ENCODE data around the gene MAGOHB.
A peak's percentile ranks its signal among the peaks of the same experiment; 100 is the strongest.
"Not testable (repeated sequence)": the region's sequence is repeated elsewhere in the genome, so short reads cannot be mapped to it uniquely, and the experiment has no call there.

The MAGOHB gene

DNA sequence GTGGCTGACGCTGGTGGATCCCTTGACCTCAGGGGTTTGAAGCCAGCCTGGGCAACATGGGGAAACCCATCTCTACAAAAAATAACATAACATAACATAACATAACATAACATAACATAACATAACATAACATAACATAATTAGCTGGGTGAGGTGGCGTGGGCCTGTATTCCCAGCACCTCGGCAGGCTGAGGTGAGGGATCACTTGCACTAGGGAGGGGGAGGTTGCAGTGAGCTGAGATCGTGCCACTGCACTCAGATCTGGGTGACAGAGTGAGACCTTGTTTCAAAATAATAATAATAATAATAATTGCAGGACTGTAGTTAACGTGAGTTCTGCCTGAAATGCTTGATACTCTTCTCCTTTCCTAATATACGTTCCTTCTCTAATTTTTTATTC, 1.3 kb downstream of the MAGOHB start:
- no peak for DNase-seq (ENCODE audit: low spot score)

GRCh38 chr12:10611258-10611657, 2.2 kb downstream of the MAGOHB start:
- not testable (repeated sequence) for DNase-seq (ENCODE audit: low spot score)

DNA sequence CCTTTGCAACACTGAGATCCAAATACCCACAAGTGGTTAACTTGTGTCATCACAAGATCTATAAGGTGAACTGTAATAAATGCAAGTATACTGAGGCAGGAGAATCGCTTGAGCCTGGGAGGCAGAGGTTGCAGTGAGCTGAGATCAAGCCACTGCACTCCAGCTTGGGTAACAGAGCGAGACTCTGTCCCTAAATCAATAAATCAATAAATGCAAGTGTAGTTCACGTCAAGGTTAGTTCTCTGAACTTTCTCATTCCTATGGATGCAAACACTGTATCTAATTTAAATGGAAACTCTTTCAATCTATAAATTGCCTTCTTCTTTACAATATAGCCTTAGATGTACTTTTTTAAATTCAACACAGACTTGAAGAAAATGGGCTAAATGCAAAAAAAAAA, 3.2 kb downstream of the MAGOHB start:
- no peak for DNase-seq (ENCODE audit: low spot score)

DNA sequence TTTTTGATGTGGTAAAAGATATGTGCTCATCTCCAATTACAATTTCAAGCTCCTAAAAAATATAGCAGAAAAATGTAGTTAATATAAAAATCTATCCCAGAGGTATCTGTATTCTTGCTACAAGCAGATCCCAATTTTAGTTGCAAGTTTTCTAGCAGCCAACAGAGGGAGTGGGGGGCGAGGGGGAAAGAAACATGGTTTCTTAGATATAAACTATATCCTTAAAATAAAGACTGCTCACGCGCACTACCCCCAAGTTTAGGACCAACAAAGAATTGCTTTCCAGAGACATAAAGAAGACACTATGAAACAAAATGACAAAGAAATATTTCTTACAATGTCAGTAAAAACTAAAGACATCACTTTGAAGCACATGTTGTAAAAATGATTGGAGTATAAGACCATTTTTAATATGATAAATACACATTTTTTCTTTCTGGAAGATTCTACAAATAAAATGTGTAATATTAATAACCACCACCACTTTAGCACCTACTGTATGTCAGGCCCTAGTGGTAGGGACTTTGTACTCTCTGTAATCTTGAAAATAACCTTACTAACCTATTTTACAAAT, 5.4 kb downstream of the MAGOHB start:
- DNase-seq (ENCODE audit: low spot score): peak; percentile 14

DNA sequence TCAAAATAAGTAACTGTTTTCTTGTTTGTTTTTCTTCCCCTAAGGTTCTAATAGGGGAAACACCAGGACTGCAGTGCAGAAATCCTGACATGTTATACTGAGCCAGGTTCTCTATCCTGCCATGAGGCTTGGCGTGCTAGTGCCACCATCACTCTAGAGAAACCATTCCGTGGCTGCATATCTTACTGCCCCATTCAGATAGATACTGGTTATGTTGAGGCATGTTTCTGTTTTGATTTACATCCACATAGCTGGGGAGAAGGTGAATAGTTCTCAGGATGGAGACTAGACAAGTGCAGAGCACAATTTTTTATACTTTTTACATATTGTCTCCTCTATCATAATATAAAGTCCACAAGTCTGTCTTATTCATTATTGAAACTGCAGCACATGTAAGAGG, 11.5 kb downstream of the MAGOHB start:
- DNase-seq (ENCODE audit: low spot score): no peak

DNA sequence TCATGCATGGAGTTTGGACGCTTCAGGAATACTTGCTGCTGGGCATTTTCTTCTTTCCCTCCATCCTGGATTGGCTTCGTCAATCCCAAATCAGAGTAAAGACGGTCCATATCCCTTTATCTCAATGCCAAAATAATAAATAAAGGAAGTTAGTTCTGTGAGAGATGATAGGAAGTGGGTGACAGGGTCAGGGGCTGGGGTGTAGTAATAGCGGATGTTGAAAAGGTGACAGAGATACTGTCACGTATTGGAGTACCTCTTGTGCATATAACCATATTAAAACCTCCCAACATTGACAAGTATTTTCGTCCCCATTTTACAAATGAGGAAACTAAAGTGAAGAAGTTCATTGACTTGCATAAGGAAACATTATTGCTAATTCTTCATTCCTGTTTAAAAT, 12.4 kb downstream of the MAGOHB start:
- DNase-seq (ENCODE audit: low spot score): no peak

DNA sequence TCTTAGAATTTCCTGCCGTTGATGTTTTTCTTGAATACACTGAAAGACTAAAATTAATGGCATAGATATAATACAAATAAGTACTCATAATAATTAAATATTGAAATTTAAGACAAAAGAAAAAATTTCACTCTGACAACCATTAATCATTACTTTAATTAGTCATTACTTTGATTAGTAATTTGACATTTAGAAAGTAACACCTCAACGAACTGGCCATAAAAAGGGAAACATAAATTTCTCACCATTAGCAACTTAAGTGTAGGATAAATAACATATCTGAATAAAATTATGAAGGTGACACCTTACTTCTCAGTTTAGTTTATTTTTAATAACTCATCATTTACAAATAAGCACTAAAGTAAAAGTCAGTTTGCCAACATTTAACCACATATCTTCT, 17.5 kb downstream of the MAGOHB start:
- DNase-seq (ENCODE audit: low spot score): no peak

- DNase-seq (ENCODE audit: low spot score): no peak
These were observed 22.4 kb downstream of the MAGOHB start for GRCh38 chr12:10590966-10591365.

- no peak for DNase-seq (ENCODE audit: low spot score)
These were observed 29.0 kb downstream of the MAGOHB start for GRCh38 chr12:10584415-10584814.

DNA sequence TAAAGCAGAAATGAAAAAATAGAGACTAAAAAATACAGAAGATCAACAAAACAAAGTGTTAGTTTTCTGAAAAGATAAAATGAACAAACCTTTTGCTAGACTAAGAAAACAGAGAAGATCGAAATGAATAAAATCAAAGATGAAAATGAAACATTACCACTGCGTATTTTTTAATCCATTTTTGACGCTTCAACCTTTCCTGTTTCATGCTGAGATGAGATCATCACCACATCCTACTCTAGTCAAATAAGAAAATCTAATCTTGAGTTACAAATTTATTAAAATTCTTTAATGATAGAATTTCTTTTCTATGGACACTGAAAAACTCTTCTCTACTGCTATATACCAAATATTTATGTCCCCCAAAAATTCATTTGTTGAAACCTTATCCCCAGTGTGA, 30.7 kb downstream of the MAGOHB start:
- DNase-seq (ENCODE audit: low spot score): no peak

DNA sequence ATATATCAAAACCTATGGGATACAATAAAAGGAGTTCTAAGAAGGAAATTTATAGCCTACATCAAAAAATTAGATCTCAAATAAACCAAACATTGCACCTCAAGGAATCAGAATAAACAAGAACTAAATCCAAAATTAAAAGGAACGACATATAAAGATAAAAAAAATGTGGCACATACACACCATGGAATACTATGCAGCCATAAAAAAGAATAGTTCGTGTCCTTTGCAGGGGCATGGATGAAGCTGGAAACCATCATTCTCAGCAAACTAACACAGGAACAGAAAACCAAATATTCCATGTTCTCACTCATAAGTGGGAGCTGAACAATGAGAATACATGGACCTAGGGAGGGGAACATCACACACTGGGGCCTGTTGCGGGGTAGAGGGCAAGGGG, 31.3 kb downstream of the MAGOHB start:
- not testable (repeated sequence) for DNase-seq (ENCODE audit: low spot score)

DNA sequence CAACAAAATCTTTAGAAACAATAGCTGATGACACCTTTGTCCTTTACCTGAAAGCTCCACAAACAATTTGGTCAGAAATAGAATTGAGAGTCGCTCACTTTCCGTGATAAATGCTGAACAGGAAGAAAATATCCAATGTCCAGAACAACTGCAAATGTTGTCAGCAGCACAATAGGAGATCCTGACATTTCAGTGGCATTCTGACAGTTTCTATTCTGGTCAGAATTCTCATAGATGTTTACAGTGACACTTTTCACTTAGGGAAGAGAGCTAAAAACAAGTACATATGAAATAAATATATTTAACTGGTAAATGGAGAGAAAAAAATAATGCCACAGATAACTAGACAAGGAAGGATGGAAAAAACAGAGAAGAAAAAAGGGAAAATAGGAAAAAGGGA, 39.1 kb downstream of the MAGOHB start:
- no peak for DNase-seq (ENCODE audit: low spot score)

DNA sequence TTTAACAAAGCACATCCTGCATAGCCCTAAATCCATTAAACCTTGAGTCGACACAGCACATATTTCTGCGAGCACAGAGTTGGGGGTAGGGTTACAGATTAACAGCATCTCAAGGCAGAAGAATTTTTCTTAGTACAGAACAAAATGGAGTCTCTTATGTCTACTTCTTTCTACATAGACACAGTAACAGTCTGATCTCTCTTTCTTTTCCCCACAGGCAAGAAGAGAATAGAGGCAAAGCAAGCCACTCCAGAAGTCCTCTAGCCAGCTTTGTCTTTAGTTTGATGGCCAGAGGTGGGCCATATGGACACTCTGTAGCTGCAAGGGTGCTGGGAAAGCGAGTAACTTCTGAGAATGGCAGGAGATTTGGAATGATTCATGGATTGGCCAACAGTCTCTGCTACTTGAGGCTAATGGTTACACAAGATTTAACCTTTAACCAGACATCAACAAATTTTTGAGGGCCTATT, 41.4 kb downstream of the MAGOHB start:
- not testable (repeated sequence) for DNase-seq (ENCODE audit: low spot score)

GRCh38 chr12:10571141-10571540, 42.3 kb downstream of the MAGOHB start:
- no peak for DNase-seq (ENCODE audit: low spot score)

DNA sequence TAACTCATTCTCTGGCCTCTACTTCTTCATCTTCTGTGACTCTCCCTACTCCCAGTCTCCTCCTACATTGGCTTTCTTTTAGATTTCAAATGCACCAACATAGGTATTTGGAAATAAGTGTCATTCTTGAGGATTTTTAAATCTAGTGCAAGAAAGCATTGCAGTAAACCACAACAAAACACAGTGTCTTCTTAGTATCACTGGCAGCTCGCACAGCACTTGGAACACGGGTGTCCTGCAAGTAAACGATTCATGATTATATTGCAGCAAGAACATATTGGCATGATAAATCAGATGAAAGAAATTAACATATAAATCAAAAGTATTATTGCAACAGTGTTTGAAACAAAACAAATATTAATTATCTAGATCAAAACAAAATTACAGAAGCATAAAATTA, 45.6 kb downstream of the MAGOHB start:
- no peak for DNase-seq (ENCODE audit: low spot score)

DNA sequence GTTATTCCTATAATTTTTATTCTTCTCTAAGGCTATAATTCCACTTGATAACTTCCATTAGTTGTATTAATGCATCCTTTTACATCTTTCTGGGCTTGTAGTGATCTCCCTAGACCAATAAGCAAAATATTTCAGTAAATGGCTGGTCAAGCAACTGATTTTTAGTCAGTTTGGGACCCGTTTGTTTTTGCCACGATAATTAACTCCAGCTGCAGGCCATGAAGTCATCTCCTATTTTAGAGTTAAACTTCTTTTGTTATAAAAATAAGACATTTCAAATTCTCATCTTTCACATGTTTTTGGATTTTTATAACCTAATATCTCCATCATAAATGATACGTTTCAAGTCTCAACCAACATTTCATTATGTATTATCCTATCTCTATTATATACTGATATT, 49.4 kb downstream of the MAGOHB start:
- no peak for DNase-seq (ENCODE audit: low spot score)

DNA sequence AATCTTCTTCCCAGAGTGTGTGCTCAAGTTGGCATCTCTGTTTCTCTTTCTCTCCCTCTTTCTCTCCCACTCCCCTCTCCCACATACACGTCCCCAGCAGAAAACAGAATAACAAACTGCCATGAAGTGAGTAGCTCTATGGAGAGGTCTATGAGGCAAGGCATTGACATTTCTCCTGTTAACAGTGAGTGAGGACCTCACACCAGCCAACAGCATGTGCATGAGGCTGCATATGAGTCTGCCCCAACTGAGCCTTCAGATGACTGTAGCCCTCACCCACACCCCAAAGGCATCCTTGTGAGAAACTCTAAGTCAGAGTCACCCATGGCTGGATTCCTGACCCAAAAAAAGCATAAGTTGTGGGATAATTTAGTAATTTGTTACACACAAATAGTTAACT, 50.4 kb downstream of the MAGOHB start:
- no peak for DNase-seq (ENCODE audit: low spot score)

- peak; percentile 83 for DNase-seq (ENCODE audit: low spot score)
These were observed 51.0 kb downstream of the MAGOHB start for GRCh38 chr12:10562306-10562933.

GRCh38 chr12:10559244-10559643, 54.2 kb downstream of the MAGOHB start:
- DNase-seq (ENCODE audit: low spot score): peak; percentile 71

- peak; percentile 40 for DNase-seq (ENCODE audit: low spot score)
These were observed 54.6 kb downstream of the MAGOHB start for GRCh38 chr12:10558789-10559188.

GRCh38 chr12:10558301-10558700, 55.1 kb downstream of the MAGOHB start:
- DNase-seq (ENCODE audit: low spot score): peak; percentile 39

DNA sequence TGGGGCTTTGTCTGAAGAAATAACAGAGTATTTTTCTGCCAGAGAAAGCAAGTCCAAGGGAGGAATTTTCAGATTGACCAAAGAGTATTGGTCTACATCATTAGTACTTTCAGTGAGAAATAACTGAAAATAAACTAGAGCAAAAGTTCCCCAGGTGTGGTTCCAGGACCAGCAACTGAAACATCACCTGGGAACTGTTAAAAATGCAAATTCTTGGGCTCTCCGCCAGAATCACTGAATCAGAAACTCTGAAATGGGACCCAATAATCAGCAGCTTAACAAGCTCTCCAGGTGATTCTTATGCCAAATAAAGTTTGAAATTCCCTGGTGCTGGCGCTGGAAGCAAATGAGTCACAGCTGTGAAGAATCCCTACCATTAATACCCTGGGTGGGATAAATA, 55.6 kb downstream of the MAGOHB start:
- DNase-seq (ENCODE audit: low spot score): peak; percentile 40

- peak; percentile 25 for DNase-seq (ENCODE audit: low spot score)
These were observed 56.1 kb downstream of the MAGOHB start for GRCh38 chr12:10557329-10557728.

All from NAMALWA (cell line).